Stimulated activated memory B cell treated with anti-CD40 and anti-IgM and Interleukin-4, amounts not matched to agents 10 μg/mL and 1 μg/mL and 100 μg/mL, for 72 hours (primary cell): ENCODE results near the gene UGT2B10.
"Not testable (repeated sequence)": the region's sequence is repeated elsewhere in the genome, so short reads cannot be mapped to it uniquely, and the experiment has no call there.

ENCODE experiments used
- ATAC-seq: fragments of 150-1000 bp; cut with Tn5 transposase; 2 replicates; pipeline ENCODE4 v1.10.0; 2021
- H3K27ac Mint-ChIP-seq: one replicate; pipeline ENCODE4 v1.8.0; 2022; ENCODE audit warnings: mild to moderate bottlenecking, mixed read lengths
- H3K27me3 Mint-ChIP-seq: one replicate; pipeline ENCODE4 v1.8.0; 2022; ENCODE audit warnings: mixed read lengths
- H3K36me3 Mint-ChIP-seq: one replicate; pipeline ENCODE4 v1.8.0; 2022; ENCODE audit warnings: mixed read lengths
- H3K4me1 Mint-ChIP-seq: one replicate; pipeline ENCODE4 v1.8.0; 2022; ENCODE audit warnings: mixed read lengths
- H3K4me3 Mint-ChIP-seq: one replicate; pipeline ENCODE4 v1.8.0; 2022; ENCODE audit warnings: mild to moderate bottlenecking, moderate library complexity, mixed read lengths
- H3K9me3 Mint-ChIP-seq: one replicate; pipeline ENCODE4 v1.8.0; 2022; ENCODE audit warnings: mixed read lengths

UGT2B10 gene

GRCh38 chr4:68815617-68816409 is at the start of gene UGT2B10:
Gene UGT2B10 (plus strand): TSS chr4:68815994. CDS start chr4:68816020, 26 bp downstream.
- not testable (repeated sequence) for ATAC-seq, H3K4me1 Mint-ChIP-seq, H3K27ac Mint-ChIP-seq, H3K9me3 Mint-ChIP-seq, H3K27me3 Mint-ChIP-seq, H3K4me3 Mint-ChIP-seq, H3K36me3 Mint-ChIP-seq

- H3K4me3 Mint-ChIP-seq, ATAC-seq, H3K4me1 Mint-ChIP-seq, H3K9me3 Mint-ChIP-seq, H3K36me3 Mint-ChIP-seq, H3K27ac Mint-ChIP-seq, H3K27me3 Mint-ChIP-seq: not testable (repeated sequence)
These were observed 44.0 kb upstream of the UGT2B10 start for GRCh38 chr4:68771836-68772235.

- H3K9me3 Mint-ChIP-seq, result peaks cover 3% of the 10 kb centered on the region
- no peak overlapping the region for H3K27ac Mint-ChIP-seq
- no peak for ATAC-seq
- no peaks in the 10 kb centered on the region for H3K4me1 Mint-ChIP-seq
- no peaks in the 10 kb centered on the region for H3K36me3 Mint-ChIP-seq
- no peak overlapping the region for H3K4me3 Mint-ChIP-seq
- H3K27me3 Mint-ChIP-seq, result no peaks in the 10 kb centered on the region
These were observed 42.1 kb upstream of the UGT2B10 start for GRCh38 chr4:68773699-68774098.

GRCh38 chr4:68780232-68780631 is 35.6 kb upstream of the UGT2B10 start:
- no peak overlapping the region for H3K4me3 Mint-ChIP-seq
- H3K9me3 Mint-ChIP-seq, result peaks cover 14% of the 10 kb centered on the region
- H3K36me3 Mint-ChIP-seq, result no peaks in the 10 kb centered on the region
- H3K27me3 Mint-ChIP-seq, result no peaks in the 10 kb centered on the region
- no peak overlapping the region for H3K27ac Mint-ChIP-seq
- no peaks in the 10 kb centered on the region for H3K4me1 Mint-ChIP-seq
- no peak for ATAC-seq

GRCh38 chr4:68797048-68797447 is 18.7 kb upstream of the UGT2B10 start:
- Mint-ChIP-seq H3K27ac (no peak overlapping the region), H3K9me3 (no peaks in the 10 kb centered on the region), H3K36me3 (no peaks in the 10 kb centered on the region), H3K4me3 (no peak overlapping the region), H3K27me3 (no peaks in the 10 kb centered on the region), H3K4me1 (no peaks in the 10 kb centered on the region)
- no peak for ATAC-seq

- ATAC-seq, result no peak
- Mint-ChIP-seq H3K4me3 (no peak overlapping the region), H3K36me3 (no peaks in the 10 kb centered on the region), H3K27me3 (no peaks in the 10 kb centered on the region), H3K27ac (no peak overlapping the region), H3K4me1 (no peaks in the 10 kb centered on the region), H3K9me3 (no peaks in the 10 kb centered on the region)
These were observed 18.2 kb upstream of the UGT2B10 start for GRCh38 chr4:68797618-68798017.

GRCh38 chr4:68803013-68803412 is 12.8 kb upstream of the UGT2B10 start:
- peaks cover 5% of the 10 kb centered on the region for H3K9me3 Mint-ChIP-seq
- H3K36me3 Mint-ChIP-seq, result no peaks in the 10 kb centered on the region
- H3K4me3 Mint-ChIP-seq, result no peak overlapping the region
- H3K27ac Mint-ChIP-seq, result no peak overlapping the region
- ATAC-seq, result no peak
- H3K27me3 Mint-ChIP-seq, result no peaks in the 10 kb centered on the region
- no peaks in the 10 kb centered on the region for H3K4me1 Mint-ChIP-seq

- no peaks in the 10 kb centered on the region for H3K27me3 Mint-ChIP-seq
- H3K36me3 Mint-ChIP-seq, result no peaks in the 10 kb centered on the region
- no peaks in the 10 kb centered on the region for H3K4me1 Mint-ChIP-seq
- no peak overlapping the region for H3K27ac Mint-ChIP-seq
- H3K4me3 Mint-ChIP-seq, result no peak overlapping the region
- no peak for ATAC-seq
- H3K9me3 Mint-ChIP-seq, result peaks cover 10% of the 10 kb centered on the region
These were observed 7.7 kb upstream of the UGT2B10 start for GRCh38 chr4:68808060-68808459.

- Mint-ChIP-seq H3K36me3 (no peaks in the 10 kb centered on the region), H3K9me3 (peaks cover 10% of the 10 kb centered on the region), H3K4me3 (no peak overlapping the region), H3K4me1 (no peaks in the 10 kb centered on the region), H3K27ac (no peak overlapping the region), H3K27me3 (no peaks in the 10 kb centered on the region)
- no peak for ATAC-seq
These were observed 4.9 kb upstream of the UGT2B10 start for GRCh38 chr4:68810919-68811318.

- not testable (repeated sequence) for H3K4me1 Mint-ChIP-seq, H3K4me3 Mint-ChIP-seq, H3K9me3 Mint-ChIP-seq, H3K27me3 Mint-ChIP-seq, H3K36me3 Mint-ChIP-seq, ATAC-seq, H3K27ac Mint-ChIP-seq
These were observed 844 bp downstream of the UGT2B10 start for GRCh38 chr4:68816410-68817265.

- no peak overlapping the region for H3K27ac Mint-ChIP-seq
- ATAC-seq, result no peak
- H3K27me3 Mint-ChIP-seq, result no peaks in the 10 kb centered on the region
- H3K36me3 Mint-ChIP-seq, result no peaks in the 10 kb centered on the region
- H3K4me3 Mint-ChIP-seq, result no peak overlapping the region
- H3K9me3 Mint-ChIP-seq, result no peaks in the 10 kb centered on the region
- H3K4me1 Mint-ChIP-seq, result no peaks in the 10 kb centered on the region
These were observed 1.6 kb downstream of the UGT2B10 start for GRCh38 chr4:68817386-68817785.

GRCh38 chr4:68818030-68818462 is 2.3 kb downstream of the UGT2B10 start:
- not testable (repeated sequence) for H3K4me3 Mint-ChIP-seq, H3K4me1 Mint-ChIP-seq, H3K27ac Mint-ChIP-seq, H3K27me3 Mint-ChIP-seq, H3K9me3 Mint-ChIP-seq, H3K36me3 Mint-ChIP-seq, ATAC-seq

GRCh38 chr4:68831642-68832041 is 15.8 kb downstream of the UGT2B10 start:
- Mint-ChIP-seq H3K27ac (no peak overlapping the region), H3K4me3 (no peak overlapping the region), H3K9me3 (no peaks in the 10 kb centered on the region), H3K27me3 (no peaks in the 10 kb centered on the region), H3K36me3 (no peaks in the 10 kb centered on the region), H3K4me1 (no peaks in the 10 kb centered on the region)
- ATAC-seq, result no peak

GRCh38 chr4:68850293-68850692 is 34.5 kb downstream of the UGT2B10 start:
- Mint-ChIP-seq H3K27ac (no peak overlapping the region), H3K27me3 (no peaks in the 10 kb centered on the region), H3K4me3 (no peak overlapping the region), H3K9me3 (peaks cover 3% of the 10 kb centered on the region), H3K36me3 (no peaks in the 10 kb centered on the region), H3K4me1 (no peaks in the 10 kb centered on the region)
- no peak for ATAC-seq

- Mint-ChIP-seq H3K4me1 (no peaks in the 10 kb centered on the region), H3K27me3 (no peaks in the 10 kb centered on the region), H3K9me3 (peaks cover 4% of the 10 kb centered on the region), H3K36me3 (no peaks in the 10 kb centered on the region), H3K4me3 (no peak overlapping the region), H3K27ac (no peak overlapping the region)
- no peak for ATAC-seq
These were observed 40.0 kb downstream of the UGT2B10 start for GRCh38 chr4:68855771-68856170.

GRCh38 chr4:68858039-68858438 is 42.2 kb downstream of the UGT2B10 start:
- ATAC-seq, result no peak
- no peaks in the 10 kb centered on the region for H3K4me1 Mint-ChIP-seq
- peaks cover 4% of the 10 kb centered on the region for H3K9me3 Mint-ChIP-seq
- no peak overlapping the region for H3K27ac Mint-ChIP-seq
- no peaks in the 10 kb centered on the region for H3K27me3 Mint-ChIP-seq
- no peak overlapping the region for H3K4me3 Mint-ChIP-seq
- H3K36me3 Mint-ChIP-seq, result no peaks in the 10 kb centered on the region
